Stomach smooth muscle (tissue), 2 donors: ENCODE measurements around the gene SHC3.

Experiments
- H3K27ac ChIP-seq: one replicate; pipeline ENCODE4 v1.7.0; 2013; ENCODE audit warnings: mild to moderate bottlenecking, low read length, inconsistent platforms
- H3K27me3 ChIP-seq, 2 donors: one replicate each; pipeline ENCODE4 v1.7.0; 2013; ENCODE audit warnings: low read length in 2 of 2; ENCODE audit not compliant: insufficient read depth in 2 of 2, control insufficient read depth in 1 of 2
- H3K36me3 ChIP-seq, 2 donors: one replicate each; pipeline ENCODE4 v1.7.0; 2013; ENCODE audit warnings: low read length in 2 of 2; ENCODE audit not compliant: control insufficient read depth in 2 of 2, insufficient read depth in 2 of 2
- H3K4me1 ChIP-seq: one replicate; pipeline ENCODE4 v1.7.0; 2013; ENCODE audit warnings: low read length; ENCODE audit not compliant: control insufficient read depth, insufficient read depth
- H3K4me3 ChIP-seq, 2 donors: one replicate each; pipeline ENCODE4 v1.7.0; 2013; ENCODE audit warnings: low read length in 2 of 2
- H3K9ac ChIP-seq, 2 donors: one replicate each; pipeline ENCODE4 v1.7.0; 2013; ENCODE audit warnings: low read length in 2 of 2, mild to moderate bottlenecking in 1 of 2
- H3K9me3 ChIP-seq, 2 donors: one replicate each; pipeline ENCODE4 v1.7.0; 2013; ENCODE audit warnings: low read length in 2 of 2; ENCODE audit not compliant: control insufficient read depth in 2 of 2
- donor health status: healthy.
- donor health status: Pancreatic carcinoma.

The SHC3 gene

GRCh38 chr9:89154218-89154617, 24.4 kb downstream of the SHC3 start:
- no peak overlapping the region for H3K9ac ChIP-seq
- no peaks in the 10 kb centered on the region for H3K9me3 ChIP-seq
- no peaks in the 10 kb centered on the region for H3K36me3 ChIP-seq
- no peaks in the 10 kb centered on the region for H3K27me3 ChIP-seq
- no peaks in the 10 kb centered on the region for H3K4me1 ChIP-seq
- no peak overlapping the region for H3K4me3 ChIP-seq
- no peak overlapping the region for H3K27ac ChIP-seq

GRCh38 chr9:89153232-89154017, 25.2 kb downstream of the SHC3 start:
- H3K9me3 ChIP-seq = no peaks in the 10 kb centered on the region
- no peaks in the 10 kb centered on the region for H3K27me3 ChIP-seq
- H3K36me3 ChIP-seq = no peaks in the 10 kb centered on the region
- H3K27ac ChIP-seq = no peak overlapping the region
- H3K9ac ChIP-seq = no peak overlapping the region
- no peaks in the 10 kb centered on the region for H3K4me1 ChIP-seq
- H3K4me3 ChIP-seq = no peak overlapping the region

- Histone ChIP-seq H3K4me3 (no peak overlapping the region), H3K4me1 (no peaks in the 10 kb centered on the region)
These were observed 28.9 kb downstream of the SHC3 start for GRCh38 chr9:89149726-89150125.

GRCh38 chr9:89145097-89145496, 33.5 kb downstream of the SHC3 start:
- no peaks in the 10 kb centered on the region for H3K36me3 ChIP-seq
- H3K27me3 ChIP-seq = no peaks in the 10 kb centered on the region
- no peaks in the 10 kb centered on the region for H3K4me1 ChIP-seq
- no peaks in the 10 kb centered on the region for H3K9me3 ChIP-seq
- no peak overlapping the region for H3K4me3 ChIP-seq
- no peak overlapping the region for H3K27ac ChIP-seq
- no peak overlapping the region for H3K9ac ChIP-seq

More at GRCh38 chr9:89149726-89150125, 28.9 kb downstream of the SHC3 start:
- Histone ChIP-seq H3K9ac (no peak overlapping the region), H3K36me3 (no peaks in the 10 kb centered on the region), H3K27ac (no peak overlapping the region), H3K9me3 (no peaks in the 10 kb centered on the region), H3K27me3 (no peaks in the 10 kb centered on the region)

GRCh38 chr9:89144238-89144637, 34.4 kb downstream of the SHC3 start:
- H3K36me3 ChIP-seq = no peaks in the 10 kb centered on the region
- H3K4me1 ChIP-seq = no peaks in the 10 kb centered on the region
- H3K9me3 ChIP-seq = no peaks in the 10 kb centered on the region
- no peak overlapping the region for H3K9ac ChIP-seq
- no peak overlapping the region for H3K4me3 ChIP-seq
- no peaks in the 10 kb centered on the region for H3K27me3 ChIP-seq
- H3K27ac ChIP-seq = no peak overlapping the region

- Histone ChIP-seq H3K27ac (no peak overlapping the region), H3K9ac (no peak overlapping the region), H3K9me3 (no peaks in the 10 kb centered on the region), H3K36me3 (no peaks in the 10 kb centered on the region), H3K27me3 (no peaks in the 10 kb centered on the region), H3K4me1 (peaks cover 2% of the 10 kb centered on the region), H3K4me3 (no peak overlapping the region)
These were observed 35.4 kb downstream of the SHC3 start for GRCh38 chr9:89143266-89143665.

- Histone ChIP-seq H3K4me3 (no peak overlapping the region), H3K9ac (no peak overlapping the region), H3K36me3 (no peaks in the 10 kb centered on the region), H3K27me3 (no peaks in the 10 kb centered on the region), H3K9me3 (no peaks in the 10 kb centered on the region), H3K27ac (no peak overlapping the region), H3K4me1 (peaks cover 8% of the 10 kb centered on the region)
These were observed 39.2 kb downstream of the SHC3 start for GRCh38 chr9:89139455-89139854.

- Histone ChIP-seq H3K27me3 (no peaks in the 10 kb centered on the region), H3K27ac (peak overlapping the region; percentile 18), H3K9ac (no peak overlapping the region), H3K36me3 (no peaks in the 10 kb centered on the region), H3K4me3 (no peak overlapping the region), H3K9me3 (no peaks in the 10 kb centered on the region), H3K4me1 (peaks cover 8% of the 10 kb centered on the region)
These were observed 39.9 kb downstream of the SHC3 start for GRCh38 chr9:89138463-89139390.

GRCh38 chr9:89137542-89138462, 40.8 kb downstream of the SHC3 start:
- H3K4me1 ChIP-seq = peaks cover 8% of the 10 kb centered on the region
- H3K27ac ChIP-seq = peak overlapping the region; percentile 18
- H3K9ac ChIP-seq = no peak overlapping the region
- H3K9me3 ChIP-seq = no peaks in the 10 kb centered on the region
- no peaks in the 10 kb centered on the region for H3K27me3 ChIP-seq
- H3K4me3 ChIP-seq = peak overlapping the region in 1 of 2 donors; percentile 29
- H3K36me3 ChIP-seq = no peaks in the 10 kb centered on the region

GRCh38 chr9:89135591-89136166, 42.9 kb downstream of the SHC3 start:
- Histone ChIP-seq H3K36me3 (no peaks in the 10 kb centered on the region), H3K9ac (no peak overlapping the region), H3K27me3 (no peaks in the 10 kb centered on the region), H3K27ac (no peak overlapping the region), H3K4me1 (peaks cover 8% of the 10 kb centered on the region), H3K9me3 (no peaks in the 10 kb centered on the region), H3K4me3 (no peak overlapping the region)
